Panc1 (cell line): Measurements from ENCODE around the gene DCC.

Experiments
- CTCF ChIP-seq: fragments of 450-650 bp; IDR thresholded peaks from 2 replicates; pipeline ENCODE4 v1.5.1; 2017; ENCODE audit warnings: mild to moderate bottlenecking
- POLR2AphosphoS5 ChIP-seq: IDR thresholded peaks from 2 replicates; pipeline ENCODE4 v1.6.1; 2012; ENCODE audit warnings: mild to moderate bottlenecking, low read depth, low read length, moderate library complexity
- REST ChIP-seq, 2 experiments: IDR thresholded peaks; 2 replicates each; pipeline ENCODE4 v1.6.1; 2011 to 2012; ENCODE audit warnings: low read depth in 2 of 2, control low read depth in 1 of 2, low read length in 1 of 2, mild to moderate bottlenecking in 1 of 2, moderate library complexity in 1 of 2; ENCODE audit not compliant: insufficient read depth in 1 of 2

GRCh38 chr18:53147472-53147871 lies 807.5 kb downstream of the DCC start:
- TF ChIP-seq CTCF, result no peak
- no peak for TF ChIP-seq POLR2AphosphoS5
- TF ChIP-seq REST (IDR thresholded peaks at IDR 0.05; ENCODE audit: insufficient read depth in 1 of 2, low read depth in 2 of 2, low read length in 1 of 2), result no peak
